GM12878 (cell line): ENCODE measurements around the gene OSBPL2. TPM values are rescaled to one million over a fixed set of nuclear protein-coding genes. Genes with fewer than 3 reads are reported as not detected.

Experiments
- ATAC-seq: fragments of 200-7000 bp; cut with Tn5 transposase; 3 replicates; pipeline ENCODE4 v1.9.1; 2020; ENCODE audit warnings: mild to moderate bottlenecking, moderate library complexity
- BruUV-seq: library from RNA; stranded (reverse); fragments of 400-500 nt; replicated peaks from 2 replicates; lab custom pipeline; 2021; lab: Mats Ljungman, UMichigan
- CTCF ChIA-PET: fragments of 300-600 bp; sonication (Branson Sonifier 250); formaldehyde crosslinking; extraction: SDS; loops from one replicate; lab custom pipeline; 2021; ENCODE audit warnings: inconsistent platforms; lab: Yijun Ruan, JAX
- POLR2A ChIA-PET: fragments of 350-600 bp; formaldehyde crosslinking; extraction: SDS; loops from one replicate; lab custom pipeline; 2021; ENCODE audit warnings: inconsistent platforms; lab: Charles Lee
- RAD21 ChIA-PET: fragments of 300-600 bp; sonication (Branson Sonifier 250); formaldehyde crosslinking; loops from one replicate; lab custom pipeline; 2023; ENCODE audit warnings: antibody characterized with exemption; ENCODE audit not compliant: unreplicated experiment; lab: Charles Lee
- SMC1A ChIA-PET: fragments of 300-600 bp; sonication (Branson Sonifier 250); formaldehyde crosslinking; loops from one replicate; lab custom pipeline; 2023; ENCODE audit not compliant: unreplicated experiment, uncharacterized antibody; lab: Charles Lee
- DNase-seq: peaks from one replicate; pipeline ENCODE4 v3.0.0-alpha.2; 2011; ENCODE audit warnings: low read depth, low spot score
- FAIRE-seq: peaks from 3 replicates; lab custom pipeline; 2011; peaks lifted over from hg19 to GRCh38; lab: Jason Lieb, UNC
- H2AFZ ChIP-seq: 2 replicates; pipeline ENCODE4 v1.6.0; 2011; ENCODE audit warnings: low read depth, low read length, control low read depth; ENCODE audit not compliant: control insufficient read depth
- H3K27ac ChIP-seq: 2 replicates; pipeline ENCODE4 v1.5.1; 2011; ENCODE audit warnings: control low read depth; ENCODE audit not compliant: control insufficient read depth, insufficient read depth
- H3K27me3 ChIP-seq, 2 experiments: replicated peaks in 1 of 2; 2 replicates each; pipeline versions ENCODE4 v1.6.0 to v1.6.1; 2011; ENCODE audit warnings: low read length in 1 of 2; ENCODE audit not compliant: control insufficient read depth in 2 of 2, insufficient read depth in 2 of 2
- H3K36me3 ChIP-seq, 2 experiments: 2 replicates each; pipeline ENCODE4 v1.5.1; 2011; ENCODE audit warnings: low read length in 1 of 2; ENCODE audit not compliant: control insufficient read depth in 2 of 2, insufficient read depth in 2 of 2
- H3K4me1 ChIP-seq: 2 replicates; pipeline ENCODE4 v1.6.1; 2011; ENCODE audit warnings: mild to moderate bottlenecking, low read length, moderate library complexity, mixed read lengths; ENCODE audit not compliant: control insufficient read depth, insufficient read depth
- H3K4me2 ChIP-seq: 2 replicates; pipeline ENCODE4 v1.6.0; 2011; ENCODE audit warnings: control low read depth; ENCODE audit not compliant: control insufficient read depth, insufficient read depth
- H3K4me3 ChIP-seq: fragments of 200-600 bp; sonication (generic); 2 replicates; pipeline ENCODE4 v1.5.1; 2016
- H3K79me2 ChIP-seq: 2 replicates; pipeline ENCODE4 v1.6.0; 2011; ENCODE audit warnings: low read length; ENCODE audit not compliant: control insufficient read depth, insufficient read depth
- H3K9ac ChIP-seq: 2 replicates; pipeline ENCODE4 v1.8.0; 2011; ENCODE audit warnings: low read length, control low read depth, mixed read lengths; ENCODE audit not compliant: control insufficient read depth, insufficient read depth
- H3K9me3 ChIP-seq: replicated peaks from 3 replicates; pipeline ENCODE4 v1.5.1; 2011; ENCODE audit warnings: mild to moderate bottlenecking, low read length; ENCODE audit not compliant: control insufficient read depth, insufficient read depth
- H4K20me1 ChIP-seq: 2 replicates; pipeline ENCODE4 v1.6.0; 2011; ENCODE audit not compliant: control insufficient read depth, insufficient read depth
- ATF2 ChIP-seq: IDR thresholded peaks from 2 replicates; pipeline ENCODE4 v1.6.1; 2012; ENCODE audit warnings: low read length, inconsistent platforms
- ATF3 ChIP-seq: IDR thresholded peaks from 2 replicates; pipeline ENCODE4 v1.6.1; 2011; ENCODE audit warnings: low read depth, mild to moderate bottlenecking, low read length, moderate library complexity, borderline replicate concordance; ENCODE audit errors: extremely low read depth
- GATAD2B ChIP-seq: fragments of 450-650 bp; conservative IDR thresholded peaks from 2 replicates; pipeline ENCODE4 v1.6.1; 2017; ENCODE audit warnings: low read depth, mild to moderate bottlenecking, moderate library complexity
- HCFC1 ChIP-seq: fragments of 150-350 bp; IDR thresholded peaks from 2 replicates; pipeline ENCODE4 v1.6.1; 2014; ENCODE audit warnings: low read length
- KAT2A ChIP-seq: conservative IDR thresholded peaks from 2 replicates; pipeline ENCODE4 v1.6.1; 2011; ENCODE audit warnings: low read depth, low read length; ENCODE audit not compliant: control insufficient read depth
- KDM1A ChIP-seq: fragments of 200-600 bp; sonication (generic); IDR thresholded peaks from 2 replicates; pipeline ENCODE4 v1.6.1; 2016; ENCODE audit warnings: borderline replicate concordance
- NBN ChIP-seq: fragments of 450-650 bp; IDR thresholded peaks from 2 replicates; pipeline ENCODE4 v1.6.1; 2016
- RB1 ChIP-seq: fragments of 450-650 bp; formaldehyde crosslinking; IDR thresholded peaks from 2 replicates; pipeline ENCODE4 v1.6.1; 2017; ENCODE audit warnings: mild to moderate bottlenecking, borderline replicate concordance
- RFX5 ChIP-seq: IDR thresholded peaks from 2 replicates; pipeline ENCODE4 v1.6.1; 2011; ENCODE audit warnings: low read depth, low read length, improper control_type of control experiment
- SUPT20H ChIP-seq: IDR thresholded peaks from 2 replicates; pipeline ENCODE4 v1.6.1; 2011; ENCODE audit warnings: low read depth, mild to moderate bottlenecking, low read length, moderate library complexity, borderline replicate concordance; ENCODE audit not compliant: control insufficient read depth
- ZSCAN29 ChIP-seq: fragments of 450-650 bp; IDR thresholded peaks from 2 replicates; pipeline ENCODE4 v1.6.1; 2017; ENCODE audit warnings: mild to moderate bottlenecking, moderate library complexity
- WGBS: methylation state at CpG from one replicate; pipeline ENCODE4 v1.1.6; 2016; ENCODE audit warnings: low lambda C conversion rate; ENCODE audit not compliant: insufficient replicate concordance, insufficient coverage; ENCODE audit errors: missing lambda C conversion rate; 5-methylcytosine and 5-hydroxymethylcytosine counted together
- in situ Hi-C: fragments of 300-500 bp; cut with MboI; formaldehyde crosslinking; loops from 9 replicates; pipeline ENCODE4 v1.14.3; 2018; ENCODE audit warnings: mixed read lengths
- intact Hi-C: fragments of 100-400 bp; cut with micrococcal nuclease; formaldehyde crosslinking; loops from one replicate; pipeline ENCODE4 v1.14.2; 2022; ENCODE audit not compliant: unreplicated experiment
- polyA plus RNA-seq, 11 experiments: library from polyadenylated mRNA; depleted of rRNA in 4 of 11; unstranded in 6 of 11; stranded (reverse) in 5 of 11; fragments of >200 nt; fragmentation: Nextera tagmentation in 4 of 11; fragmentation: Illumina TruSeq in 1 of 11; extraction: Ambion mirVana in 4 of 11; extraction: Trizol in 1 of 11; gene quantifications; 1 replicate in 1 of 11; 2 replicates in 10 of 11; pipeline versions ENCODE4 v1.2.1 to v1.2.3, GENCODE V29; 2011 to 2016; ENCODE audit warnings: inconsistent platforms in 2 of 11, missing spikeins in 2 of 11, low read depth in 1 of 11
- total RNA-seq, 4 experiments: library from RNA; depleted of rRNA in 3 of 4; stranded (reverse); fragments of >200 nt in 3 of 4; fragmentation: Illumina TruSeq in 1 of 4; extraction: Trizol in 1 of 4; gene quantifications; 2 replicates each; pipeline versions ENCODE4 v1.2.1 to v1.2.3, GENCODE V29; 2013 to 2021
- TF ChIP-seq, protein P1 (sequence below): IDR thresholded peaks from 2 replicates; pipeline ENCODE4 v1.6.1; 2011; ENCODE audit warnings: borderline replicate concordance, low read depth, mild to moderate bottlenecking, moderate library complexity, low read length; ENCODE audit not compliant: insufficient read depth, poor library complexity, severe bottlenecking

OSBPL2 gene
- total and polyA plus RNA-seq, 10 of the 15 experiments (the other 5 are each of a cell fraction or from before 2014, with no cell fraction given): 2.8 to 22.3 (median 14.7) TPM

GRCh38 chr20:62333820-62334595, 95.7 kb downstream of the OSBPL2 start:
- no peak overlapping the region for H3K27ac ChIP-seq
- WGBS: 79% methylated on average over 30 of the region's 37 CpGs
- no peaks in the 10 kb centered on the region for H3K27me3 ChIP-seq
- intact Hi-C loops (no loop called here), in situ Hi-C loops (no loop called here)
- no peak overlapping the region for H2AFZ ChIP-seq
- no peaks in the 10 kb centered on the region for H4K20me1 ChIP-seq
- RAD21 ChIA-PET: no interaction called here
- no peak overlapping the region for H3K4me3 ChIP-seq
- no peak for DNase-seq
- no peak overlapping the region for H3K9ac ChIP-seq
- no peak for ATAC-seq
- CTCF ChIA-PET: no interaction called here
- no peaks in the 10 kb centered on the region for H3K36me3 ChIP-seq
- peaks cover 27% of the 10 kb centered on the region for H3K4me1 ChIP-seq
- TF ChIP-seq NBN (no peak), GATAD2B (no peak), RFX5 (no peak), ZSCAN29 (no peak), KAT2A (no peak), SUPT20H (no peak), ATF3 (no peak), KDM1A (no peak), RB1 (no peak), ATF2 (no peak), HCFC1 (no peak)
- TF ChIP-seq, protein P1, sequence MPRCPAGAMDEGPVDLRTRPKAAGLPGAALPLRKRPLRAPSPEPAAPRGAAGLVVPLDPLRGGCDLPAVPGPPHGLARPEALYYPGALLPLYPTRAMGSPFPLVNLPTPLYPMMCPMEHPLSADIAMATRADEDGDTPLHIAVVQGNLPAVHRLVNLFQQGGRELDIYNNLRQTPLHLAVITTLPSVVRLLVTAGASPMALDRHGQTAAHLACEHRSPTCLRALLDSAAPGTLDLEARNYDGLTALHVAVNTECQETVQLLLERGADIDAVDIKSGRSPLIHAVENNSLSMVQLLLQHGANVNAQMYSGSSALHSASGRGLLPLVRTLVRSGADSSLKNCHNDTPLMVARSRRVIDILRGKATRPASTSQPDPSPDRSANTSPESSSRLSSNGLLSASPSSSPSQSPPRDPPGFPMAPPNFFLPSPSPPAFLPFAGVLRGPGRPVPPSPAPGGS: no peak
- H3K4me2 ChIP-seq: no peak overlapping the region
- no peaks in the 10 kb centered on the region for H3K9me3 ChIP-seq
- BruUV-seq: no TSS peak
- FAIRE-seq: no peak
- H3K79me2 ChIP-seq: no peaks in the 10 kb centered on the region
- POLR2A ChIA-PET: no interaction called here
- SMC1A ChIA-PET: no interaction called here
